Thyroid gland (tissue), 4 donors: ENCODE measurements around the gene RIMBP2.

ENCODE experiments used
- CTCF ChIP-seq, 6 experiments: fragments of 200-600 bp in 3 of 6; fragments of 450-650 bp in 3 of 6; sonication (generic) in 3 of 6; IDR thresholded peaks; one replicate each; pipeline ENCODE4 v1.5.1; 2016 to 2019; ENCODE audit warnings: antibody characterized with exemption in 6 of 6, mild to moderate bottlenecking in 2 of 6, inconsistent platforms in 1 of 6, moderate library complexity in 1 of 6
- POLR2A ChIP-seq, 2 donors: fragments of 450-650 bp; IDR thresholded peaks; one replicate each; pipeline ENCODE4 v1.6.1; 2017; ENCODE audit warnings: antibody characterized with exemption in 2 of 2, mild to moderate bottlenecking in 2 of 2, moderate library complexity in 1 of 2

DNA sequence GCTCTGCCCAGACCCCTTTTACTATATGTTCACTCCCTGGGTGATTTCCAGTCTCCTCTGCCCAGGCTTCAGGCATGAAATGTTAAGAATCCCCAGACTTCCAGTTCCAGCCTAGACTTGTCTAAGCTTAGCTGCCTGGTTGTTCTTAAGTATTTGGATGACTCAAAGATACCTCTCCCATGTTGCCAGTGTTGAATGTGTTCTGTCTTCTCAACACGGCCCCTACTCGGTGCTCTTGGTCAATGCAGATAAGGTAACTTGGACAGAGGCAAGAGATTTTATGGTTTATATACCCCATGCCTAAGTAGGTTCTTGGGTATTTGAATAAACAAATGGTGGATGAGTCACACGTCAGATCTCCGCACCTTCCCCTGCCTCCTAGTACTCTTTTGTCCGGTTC lies 364.8 kb downstream of the RIMBP2 start:
- TF ChIP-seq CTCF (IDR thresholded peaks at IDR 0.05) (no peak), POLR2A (IDR thresholded peaks at IDR 0.05) (no peak)
